HG03432 (cell line): Measurements from ENCODE around the gene DIP2C.

ENCODE experiments used
- ATAC-seq: cut with Tn5 transposase; IDR thresholded peaks from one replicate; pipeline ENCODE4 v1.9.1; 2021; ENCODE audit warnings: mild to moderate bottlenecking, moderate library complexity; ENCODE audit not compliant: unreplicated experiment

Gene DIP2C

GRCh38 chr10:387909-388660 lies 301.4 kb downstream of the DIP2C start:
- no peak for ATAC-seq

GRCh38 chr10:387593-387891 lies 301.9 kb downstream of the DIP2C start:
- no peak for ATAC-seq

- no peak for ATAC-seq
Observed at GRCh38 chr10:386771-387592, 302.5 kb downstream of the DIP2C start.

GRCh38 chr10:385571-386300 lies 303.7 kb downstream of the DIP2C start:
- ATAC-seq, result no peak

- no peak for ATAC-seq
Observed at GRCh38 chr10:384538-385305, 304.7 kb downstream of the DIP2C start.

GRCh38 chr10:383519-383918 lies 305.9 kb downstream of the DIP2C start:
- no peak for ATAC-seq

- ATAC-seq, result no peak
Observed at GRCh38 chr10:381805-382204, 307.7 kb downstream of the DIP2C start.

- no peak for ATAC-seq
Observed at GRCh38 chr10:381346-381745, 308.1 kb downstream of the DIP2C start.

GRCh38 chr10:380313-380940 lies 309.0 kb downstream of the DIP2C start:
- ATAC-seq, result no peak

- no peak for ATAC-seq
Observed at GRCh38 chr10:378930-379704, 310.4 kb downstream of the DIP2C start.

GRCh38 chr10:378230-378929 lies 311.1 kb downstream of the DIP2C start:
- ATAC-seq, result no peak

- no peak for ATAC-seq
Observed at GRCh38 chr10:377228-377627, 312.2 kb downstream of the DIP2C start.

GRCh38 chr10:375815-376505 lies 313.5 kb downstream of the DIP2C start:
- no peak for ATAC-seq

GRCh38 chr10:374354-374753 lies 315.1 kb downstream of the DIP2C start:
- no peak for ATAC-seq

- no peak for ATAC-seq
Observed at GRCh38 chr10:373526-374309, 315.8 kb downstream of the DIP2C start.

- ATAC-seq, result no peak
Observed at GRCh38 chr10:373015-373414, 316.5 kb downstream of the DIP2C start.

- no peak for ATAC-seq
Observed at GRCh38 chr10:372566-372965, 316.9 kb downstream of the DIP2C start.

GRCh38 chr10:371515-371914 lies 318.0 kb downstream of the DIP2C start:
- ATAC-seq, result no peak
